Mononuclear cell (primary cell): ENCODE data around the gene PCCA. TPM values are rescaled to one million over a fixed set of nuclear protein-coding genes. Genes with fewer than 3 reads are reported as not detected.
"Not testable (repeated sequence)": the region's sequence is repeated elsewhere in the genome, so short reads cannot be mapped to it uniquely, and the experiment has no call there.

Source experiments
- H3K27me3 ChIP-seq: 2 replicates; pipeline ENCODE4 v1.6.0; 2011; ENCODE audit warnings: low read length, control low read depth; ENCODE audit not compliant: insufficient read depth
- H3K4me1 ChIP-seq: 2 replicates; pipeline ENCODE4 v1.5.1; 2011; ENCODE audit warnings: mild to moderate bottlenecking, low read length, control low read depth; ENCODE audit not compliant: insufficient read depth
- H3K4me3 ChIP-seq: 2 replicates; pipeline ENCODE4 v1.5.1; 2011; ENCODE audit warnings: mild to moderate bottlenecking, low read length, moderate library complexity
- H3K9me3 ChIP-seq: 2 replicates; pipeline ENCODE4 v1.5.1; 2011; ENCODE audit warnings: low read depth, mild to moderate bottlenecking, control low read depth, low read length
- total RNA-seq: library from RNA; depleted of rRNA; stranded (reverse); fragments of >200 nt; gene quantifications from one replicate; pipeline ENCODE4 v1.2.3, GENCODE V29; 2012

The PCCA gene
- total RNA-seq, 1 donor = 7.9 TPM

GRCh38 chr13:100365680-100366079, 276.8 kb downstream of the PCCA start:
- H3K4me3 ChIP-seq = no peak overlapping the region
- no peaks in the 10 kb centered on the region for H3K9me3 ChIP-seq
- H3K4me1 ChIP-seq = no peaks in the 10 kb centered on the region
- no peaks in the 10 kb centered on the region for H3K27me3 ChIP-seq

GRCh38 chr13:100378533-100378932, 289.6 kb downstream of the PCCA start:
- Histone ChIP-seq H3K4me1 (no peaks in the 10 kb centered on the region), H3K4me3 (no peak overlapping the region), H3K9me3 (peaks cover 13% of the 10 kb centered on the region), H3K27me3 (no peaks in the 10 kb centered on the region)

GRCh38 chr13:100381595-100382224, 292.8 kb downstream of the PCCA start:
- no peaks in the 10 kb centered on the region for H3K4me1 ChIP-seq
- no peaks in the 10 kb centered on the region for H3K27me3 ChIP-seq
- H3K9me3 ChIP-seq = peaks cover 13% of the 10 kb centered on the region
- H3K4me3 ChIP-seq = no peak overlapping the region

GRCh38 chr13:100382785-100383184, 293.9 kb downstream of the PCCA start:
- Histone ChIP-seq H3K4me3 (no peak overlapping the region), H3K4me1 (no peaks in the 10 kb centered on the region), H3K27me3 (no peaks in the 10 kb centered on the region), H3K9me3 (peaks cover 13% of the 10 kb centered on the region)

GRCh38 chr13:100387416-100387815, 298.5 kb downstream of the PCCA start:
- Histone ChIP-seq H3K27me3 (no peaks in the 10 kb centered on the region), H3K4me3 (no peak overlapping the region), H3K4me1 (no peaks in the 10 kb centered on the region), H3K9me3 (no peaks in the 10 kb centered on the region)

GRCh38 chr13:100388150-100388549, 299.3 kb downstream of the PCCA start:
- H3K9me3 ChIP-seq, H3K4me1 ChIP-seq, H3K4me3 ChIP-seq, H3K27me3 ChIP-seq: not testable (repeated sequence)

- no peak overlapping the region for H3K4me3 ChIP-seq
- H3K9me3 ChIP-seq = no peaks in the 10 kb centered on the region
- H3K4me1 ChIP-seq = peaks cover 12% of the 10 kb centered on the region
- H3K27me3 ChIP-seq = no peaks in the 10 kb centered on the region
These were observed 300.0 kb downstream of the PCCA start for GRCh38 chr13:100388923-100389322.

GRCh38 chr13:100389617-100390016, 300.7 kb downstream of the PCCA start:
- no peak overlapping the region for H3K4me3 ChIP-seq
- H3K27me3 ChIP-seq = no peaks in the 10 kb centered on the region
- H3K4me1 ChIP-seq = peaks cover 12% of the 10 kb centered on the region
- H3K9me3 ChIP-seq = no peaks in the 10 kb centered on the region

GRCh38 chr13:100392709-100393630, 304.1 kb downstream of the PCCA start:
- Histone ChIP-seq H3K4me1 (peaks cover 12% of the 10 kb centered on the region), H3K27me3 (no peaks in the 10 kb centered on the region), H3K9me3 (no peaks in the 10 kb centered on the region), H3K4me3 (no peak overlapping the region)

- no peaks in the 10 kb centered on the region for H3K9me3 ChIP-seq
- H3K4me3 ChIP-seq = no peak overlapping the region
- H3K27me3 ChIP-seq = no peaks in the 10 kb centered on the region
- peaks cover 12% of the 10 kb centered on the region for H3K4me1 ChIP-seq
These were observed 305.3 kb downstream of the PCCA start for GRCh38 chr13:100394005-100394695.

- no peak overlapping the region for H3K4me3 ChIP-seq
- H3K9me3 ChIP-seq = no peaks in the 10 kb centered on the region
- H3K4me1 ChIP-seq = peaks cover 12% of the 10 kb centered on the region
- H3K27me3 ChIP-seq = no peaks in the 10 kb centered on the region
These were observed 306.9 kb downstream of the PCCA start for GRCh38 chr13:100395698-100396373.

- peaks cover 12% of the 10 kb centered on the region for H3K4me1 ChIP-seq
- no peak overlapping the region for H3K4me3 ChIP-seq
- no peaks in the 10 kb centered on the region for H3K9me3 ChIP-seq
- no peaks in the 10 kb centered on the region for H3K27me3 ChIP-seq
These were observed 307.9 kb downstream of the PCCA start for GRCh38 chr13:100396776-100397175.

GRCh38 chr13:100397627-100398026, 308.7 kb downstream of the PCCA start:
- peaks cover 10% of the 10 kb centered on the region for H3K4me1 ChIP-seq
- H3K9me3 ChIP-seq = no peaks in the 10 kb centered on the region
- no peaks in the 10 kb centered on the region for H3K27me3 ChIP-seq
- H3K4me3 ChIP-seq = no peak overlapping the region

GRCh38 chr13:100398360-100398759, 309.5 kb downstream of the PCCA start:
- Histone ChIP-seq H3K4me1 (peaks cover 2% of the 10 kb centered on the region), H3K27me3 (no peaks in the 10 kb centered on the region), H3K9me3 (no peaks in the 10 kb centered on the region), H3K4me3 (no peak overlapping the region)

GRCh38 chr13:100399455-100399854, 310.6 kb downstream of the PCCA start:
- Histone ChIP-seq H3K4me3 (no peak overlapping the region), H3K4me1 (no peaks in the 10 kb centered on the region), H3K27me3 (no peaks in the 10 kb centered on the region), H3K9me3 (no peaks in the 10 kb centered on the region)
